ENCODE results near the gene PCID2.

The PCID2 gene

DNA sequence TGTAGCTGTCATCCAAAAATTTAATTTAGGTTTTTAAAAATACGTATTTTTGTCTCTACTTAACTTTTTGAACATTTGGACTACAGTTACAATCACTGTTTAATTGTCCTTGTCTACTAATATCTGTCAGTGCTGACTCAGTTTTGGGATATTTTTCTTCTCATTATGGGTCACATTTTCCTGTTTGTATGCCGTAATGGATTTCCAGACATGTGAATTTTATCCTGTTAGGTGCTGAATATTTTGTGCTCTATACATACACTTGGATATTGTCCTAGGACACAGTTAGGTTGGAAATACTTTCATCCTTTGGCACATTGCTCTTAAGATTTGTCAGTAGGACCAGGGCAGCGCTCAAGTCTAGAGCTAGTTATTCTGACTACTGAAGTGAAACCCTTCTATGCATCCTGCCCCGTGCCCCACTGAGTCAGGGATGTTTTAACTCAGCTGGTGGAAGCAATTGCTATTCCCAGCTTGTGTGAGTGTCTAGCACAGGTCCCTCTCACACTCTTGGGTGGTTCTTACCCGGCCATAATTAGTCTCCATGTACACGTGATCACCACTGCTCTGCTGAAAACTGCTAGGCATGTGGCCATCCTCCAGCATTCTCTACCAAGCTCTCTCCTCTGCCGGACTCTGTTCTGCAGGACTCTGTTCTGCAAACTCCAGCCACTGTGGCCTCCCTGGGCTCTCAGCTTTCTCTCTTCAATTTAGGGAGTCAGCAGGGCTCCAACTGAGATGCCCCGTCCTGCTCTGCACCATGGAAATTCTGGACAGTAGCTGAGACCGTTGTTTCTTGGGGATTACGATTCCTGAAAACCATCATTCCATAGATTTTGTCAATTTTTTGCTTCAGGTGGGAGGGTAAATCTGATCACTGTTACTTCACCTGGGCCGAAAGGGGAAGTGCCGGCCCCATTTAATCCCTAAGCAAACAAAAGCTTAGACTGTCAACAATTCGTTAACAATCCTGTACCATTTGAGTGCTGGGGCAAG, 38.9 kb downstream of the PCID2 start:
- DNase-seq (ENCODE audit: extremely low spot score): no peak
- TF ChIP-seq, protein P1, sequence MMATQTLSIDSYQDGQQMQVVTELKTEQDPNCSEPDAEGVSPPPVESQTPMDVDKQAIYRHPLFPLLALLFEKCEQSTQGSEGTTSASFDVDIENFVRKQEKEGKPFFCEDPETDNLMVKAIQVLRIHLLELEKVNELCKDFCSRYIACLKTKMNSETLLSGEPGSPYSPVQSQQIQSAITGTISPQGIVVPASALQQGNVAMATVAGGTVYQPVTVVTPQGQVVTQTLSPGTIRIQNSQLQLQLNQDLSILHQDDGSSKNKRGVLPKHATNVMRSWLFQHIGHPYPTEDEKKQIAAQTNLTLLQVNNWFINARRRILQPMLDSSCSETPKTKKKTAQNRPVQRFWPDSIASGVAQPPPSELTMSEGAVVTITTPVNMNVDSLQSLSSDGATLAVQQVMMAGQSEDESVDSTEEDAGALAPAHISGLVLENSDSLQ (IDR thresholded peaks at IDR 0.05): no peak
- no peak for TF ChIP-seq NFRKB (IDR thresholded peaks at IDR 0.05)
- TF ChIP-seq LEF1 (IDR thresholded peaks at IDR 0.05; ENCODE audit: borderline replicate concordance): no peak
- no peak for TF ChIP-seq L3MBTL2 (conservative IDR thresholded peaks at IDR 0.05)
- no peak for TF ChIP-seq ZNF384 (IDR thresholded peaks at IDR 0.05)
- no peak for TF ChIP-seq HDGF (IDR thresholded peaks at IDR 0.05; ENCODE audit: borderline replicate concordance)
- TF ChIP-seq ARNT (IDR thresholded peaks at IDR 0.05): no peak
- no peak for TF ChIP-seq SP1 (IDR thresholded peaks at IDR 0.05)
- no peak for TF ChIP-seq BHLHE40 (IDR thresholded peaks at IDR 0.05; ENCODE audit: borderline replicate concordance)
- TF ChIP-seq FOXA1 (IDR thresholded peaks at IDR 0.05): no peak
- no peak for TF ChIP-seq ELF4 (IDR thresholded peaks at IDR 0.05)
- no peak for TF ChIP-seq FOXM1 (IDR thresholded peaks at IDR 0.05; ENCODE audit: borderline replicate concordance)
- no peak for TF ChIP-seq TARDBP (IDR thresholded peaks at IDR 0.05)
- no peak for TF ChIP-seq FOXK2 (IDR thresholded peaks at IDR 0.05)
- no peak for TF ChIP-seq CTBP1 (IDR thresholded peaks at IDR 0.05; ENCODE audit: borderline replicate concordance)
- TF ChIP-seq SUZ12 (IDR thresholded peaks at IDR 0.05): no peak
- ChIA-PET POLR2A (no interaction called here), CTCF (no interaction called here)

GRCh38 chr13:113168211-113168610, 40.3 kb downstream of the PCID2 start:
- no peak for DNase-seq (ENCODE audit: extremely low spot score)
- ChIA-PET POLR2A (no interaction called here), CTCF (no interaction called here)
- TF ChIP-seq FOXM1 (IDR thresholded peaks at IDR 0.05; ENCODE audit: borderline replicate concordance) (no peak), SP1 (IDR thresholded peaks at IDR 0.05) (no peak), BHLHE40 (IDR thresholded peaks at IDR 0.05; ENCODE audit: borderline replicate concordance) (no peak), ZNF384 (IDR thresholded peaks at IDR 0.05) (no peak), FOXK2 (IDR thresholded peaks at IDR 0.05) (no peak), SUZ12 (IDR thresholded peaks at IDR 0.05) (no peak), NFRKB (IDR thresholded peaks at IDR 0.05) (no peak), TARDBP (IDR thresholded peaks at IDR 0.05) (no peak), LEF1 (IDR thresholded peaks at IDR 0.05; ENCODE audit: borderline replicate concordance) (no peak), ELF4 (IDR thresholded peaks at IDR 0.05) (no peak), FOXA1 (IDR thresholded peaks at IDR 0.05) (no peak), HDGF (IDR thresholded peaks at IDR 0.05; ENCODE audit: borderline replicate concordance) (no peak), CTBP1 (IDR thresholded peaks at IDR 0.05; ENCODE audit: borderline replicate concordance) (no peak), ARNT (IDR thresholded peaks at IDR 0.05) (no peak), L3MBTL2 (conservative IDR thresholded peaks at IDR 0.05) (no peak)
- TF ChIP-seq, protein P1 (IDR thresholded peaks at IDR 0.05): no peak

DNA sequence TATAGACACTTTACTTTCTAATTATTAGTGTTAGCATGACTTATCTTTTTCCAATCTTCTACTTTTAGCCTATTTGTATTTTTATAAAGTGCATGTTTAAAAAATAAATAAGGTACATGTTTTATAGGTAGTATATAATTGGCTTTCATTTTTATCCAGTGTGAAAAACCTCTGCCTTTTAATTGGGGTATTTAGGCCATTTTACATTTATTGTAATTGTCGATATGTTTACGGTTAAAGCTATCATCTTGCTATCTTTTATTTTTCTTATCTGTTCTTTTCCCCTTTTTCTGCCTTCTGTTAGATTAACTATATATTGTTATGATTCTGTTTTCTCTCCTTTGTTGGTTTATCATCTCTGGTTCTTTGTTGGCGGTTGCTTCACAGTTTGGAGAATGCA, 40.9 kb downstream of the PCID2 start:
- TF ChIP-seq SUZ12 (IDR thresholded peaks at IDR 0.05) (no peak), BHLHE40 (IDR thresholded peaks at IDR 0.05; ENCODE audit: borderline replicate concordance) (no peak), NFRKB (IDR thresholded peaks at IDR 0.05) (no peak), FOXA1 (IDR thresholded peaks at IDR 0.05) (no peak), CTBP1 (IDR thresholded peaks at IDR 0.05; ENCODE audit: borderline replicate concordance) (no peak), SP1 (IDR thresholded peaks at IDR 0.05) (no peak), L3MBTL2 (conservative IDR thresholded peaks at IDR 0.05) (no peak), FOXK2 (IDR thresholded peaks at IDR 0.05) (no peak), ARNT (IDR thresholded peaks at IDR 0.05) (no peak), HDGF (IDR thresholded peaks at IDR 0.05; ENCODE audit: borderline replicate concordance) (no peak), ELF4 (IDR thresholded peaks at IDR 0.05) (no peak), FOXM1 (IDR thresholded peaks at IDR 0.05; ENCODE audit: borderline replicate concordance) (no peak)
- TF ChIP-seq, protein P1 (IDR thresholded peaks at IDR 0.05): no peak
- POLR2A ChIA-PET: no interaction called here
- no peak for DNase-seq (ENCODE audit: extremely low spot score)
- CTCF ChIA-PET: no interaction called here

DNA sequence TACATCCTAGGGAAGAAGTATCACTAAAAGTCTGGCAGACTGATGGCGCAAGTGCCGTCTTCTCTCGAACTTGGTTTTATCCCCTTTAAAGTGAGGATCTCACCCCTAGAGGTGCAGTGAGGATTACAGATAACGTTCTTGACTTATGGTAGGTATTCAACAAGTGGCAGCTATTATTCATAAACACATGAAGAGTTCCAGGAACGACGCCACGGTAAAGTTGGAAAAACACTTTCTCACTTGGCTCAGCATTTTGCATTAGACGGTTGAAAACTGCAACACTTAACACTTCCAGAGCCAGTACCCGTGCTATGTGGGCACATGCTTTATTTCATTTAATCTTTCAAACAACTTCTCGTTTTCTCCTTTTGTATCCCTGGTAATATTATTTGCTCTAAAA, 41.3 kb downstream of the PCID2 start:
- ChIA-PET POLR2A (no interaction called here), CTCF (no interaction called here)
- no peak for TF ChIP-seq FOXA1 (IDR thresholded peaks at IDR 0.05)

DNA sequence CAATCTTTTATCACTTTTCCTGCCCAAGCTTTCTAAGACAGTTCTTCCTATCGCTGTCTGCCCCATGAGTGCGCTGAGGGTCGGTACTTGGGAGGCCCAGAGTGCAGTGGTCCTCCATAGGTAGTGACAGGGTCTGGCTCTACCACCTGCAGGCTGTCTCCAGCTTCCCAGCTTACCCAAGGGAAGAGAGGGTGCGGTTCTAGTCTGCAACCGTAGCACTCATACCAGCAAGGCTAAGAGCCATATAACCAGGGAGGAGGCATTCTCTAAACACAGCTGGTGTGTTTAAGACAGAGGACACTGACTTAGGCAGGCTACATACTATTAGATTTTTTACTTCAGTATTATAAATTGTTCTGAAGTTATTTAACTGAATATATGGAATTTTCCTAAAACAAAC, 41.8 kb downstream of the PCID2 start:
- ChIA-PET POLR2A (no interaction called here), CTCF (no interaction called here)
- no peak for DNase-seq (ENCODE audit: extremely low spot score)
- no peak for TF ChIP-seq LEF1 (IDR thresholded peaks at IDR 0.05; ENCODE audit: borderline replicate concordance)
- no peak for TF ChIP-seq CTBP1 (IDR thresholded peaks at IDR 0.05; ENCODE audit: borderline replicate concordance)
- no peak for TF ChIP-seq SUZ12 (IDR thresholded peaks at IDR 0.05)
- no peak for TF ChIP-seq NFRKB (IDR thresholded peaks at IDR 0.05)
- TF ChIP-seq SP1 (IDR thresholded peaks at IDR 0.05): no peak
- TF ChIP-seq HDGF (IDR thresholded peaks at IDR 0.05; ENCODE audit: borderline replicate concordance): no peak
- TF ChIP-seq TARDBP (IDR thresholded peaks at IDR 0.05): no peak
- TF ChIP-seq FOXM1 (IDR thresholded peaks at IDR 0.05; ENCODE audit: borderline replicate concordance): no peak
- TF ChIP-seq FOXK2 (IDR thresholded peaks at IDR 0.05): no peak
- no peak for TF ChIP-seq L3MBTL2 (conservative IDR thresholded peaks at IDR 0.05)
- TF ChIP-seq ARNT (IDR thresholded peaks at IDR 0.05): no peak

More for the DNA sequence above, 41.3 kb downstream of the PCID2 start:
- DNase-seq (ENCODE audit: extremely low spot score): no peak

DNA sequence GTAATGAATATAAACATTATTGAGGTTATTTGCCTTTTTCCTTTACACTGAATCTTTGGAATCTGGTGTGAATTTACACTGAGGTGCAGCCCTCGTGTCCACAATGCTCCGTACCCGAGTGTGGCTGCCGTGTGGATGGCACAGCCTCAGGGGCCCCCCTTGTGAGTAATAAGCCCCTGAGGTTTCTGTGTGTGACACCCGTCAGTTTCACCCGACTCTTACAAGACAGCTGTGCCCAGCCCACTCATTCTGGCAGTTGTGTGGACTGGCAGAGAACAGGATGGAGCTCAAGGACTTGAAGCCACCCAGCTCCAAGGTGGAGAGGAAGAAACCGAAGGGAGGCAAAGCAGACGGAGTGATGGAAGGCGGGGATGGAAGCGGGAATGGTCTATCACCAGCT, 42.2 kb downstream of the PCID2 start:
- DNase-seq (ENCODE audit: extremely low spot score): no peak
- ChIA-PET CTCF (no interaction called here), POLR2A (no interaction called here)
- TF ChIP-seq ELF4 (IDR thresholded peaks at IDR 0.05) (no peak), FOXK2 (IDR thresholded peaks at IDR 0.05) (no peak), BHLHE40 (IDR thresholded peaks at IDR 0.05; ENCODE audit: borderline replicate concordance) (no peak), ZNF384 (IDR thresholded peaks at IDR 0.05) (no peak), L3MBTL2 (conservative IDR thresholded peaks at IDR 0.05) (no peak), SUZ12 (IDR thresholded peaks at IDR 0.05) (no peak), ARNT (IDR thresholded peaks at IDR 0.05) (no peak), TARDBP (IDR thresholded peaks at IDR 0.05) (no peak), FOXM1 (IDR thresholded peaks at IDR 0.05; ENCODE audit: borderline replicate concordance) (no peak), CTBP1 (IDR thresholded peaks at IDR 0.05; ENCODE audit: borderline replicate concordance) (no peak), HDGF (IDR thresholded peaks at IDR 0.05; ENCODE audit: borderline replicate concordance) (no peak), LEF1 (IDR thresholded peaks at IDR 0.05; ENCODE audit: borderline replicate concordance) (no peak), FOXA1 (IDR thresholded peaks at IDR 0.05) (no peak), NFRKB (IDR thresholded peaks at IDR 0.05) (no peak), SP1 (IDR thresholded peaks at IDR 0.05) (no peak)
- TF ChIP-seq, protein P1 (IDR thresholded peaks at IDR 0.05): no peak

Measured in HEK293T (cell line).